GOT3 (cell line): ENCODE data around the gene STRN.
"Not testable (repeated sequence)": the region's sequence is repeated elsewhere in the genome, so short reads cannot be mapped to it uniquely, and the experiment has no call there.

ENCODE experiments used
- DNase-seq: peaks from one replicate; lab custom pipeline; 2025; ENCODE audit warnings: mixed read lengths; lab: John Stamatoyannopoulos, UW

STRN gene

GRCh38 chr2:36834731-36835524 lies 131.4 kb downstream of the STRN start:
- DNase-seq: no peak

- no peak for DNase-seq
These were observed 132.1 kb downstream of the STRN start for GRCh38 chr2:36834203-36834602.

- no peak for DNase-seq
These were observed 135.2 kb downstream of the STRN start for GRCh38 chr2:36831185-36831584.

- not testable (repeated sequence) for DNase-seq
These were observed 141.7 kb downstream of the STRN start for GRCh38 chr2:36824683-36825082.

- DNase-seq: no peak
These were observed 142.1 kb downstream of the STRN start for GRCh38 chr2:36824273-36824672.

GRCh38 chr2:36823862-36824261 lies 142.5 kb downstream of the STRN start:
- no peak for DNase-seq

- DNase-seq: no peak
These were observed 145.3 kb downstream of the STRN start for GRCh38 chr2:36820942-36821605.

- no peak for DNase-seq
These were observed 147.1 kb downstream of the STRN start for GRCh38 chr2:36819095-36819711.

- no peak for DNase-seq
These were observed 147.8 kb downstream of the STRN start for GRCh38 chr2:36818542-36818941.

- no peak for DNase-seq
These were observed 154.1 kb downstream of the STRN start for GRCh38 chr2:36812196-36812595.

- DNase-seq: no peak
These were observed 155.3 kb downstream of the STRN start for GRCh38 chr2:36811071-36811470.

GRCh38 chr2:36809069-36809445 lies 157.3 kb downstream of the STRN start:
- no peak for DNase-seq

GRCh38 chr2:36808386-36809068 lies 157.8 kb downstream of the STRN start:
- DNase-seq: no peak

GRCh38 chr2:36807223-36807886 lies 159.0 kb downstream of the STRN start:
- no peak for DNase-seq

GRCh38 chr2:36805635-36806224 lies 160.6 kb downstream of the STRN start:
- DNase-seq: no peak

GRCh38 chr2:36802952-36803351 lies 163.4 kb downstream of the STRN start:
- no peak for DNase-seq

GRCh38 chr2:36801088-36801487 lies 165.2 kb downstream of the STRN start:
- DNase-seq: no peak

GRCh38 chr2:36800381-36800780 lies 166.0 kb downstream of the STRN start:
- DNase-seq: no peak

GRCh38 chr2:36798724-36799123 lies 167.6 kb downstream of the STRN start:
- no peak for DNase-seq

GRCh38 chr2:36797324-36798070 lies 168.8 kb downstream of the STRN start:
- DNase-seq: no peak
